CD14-positive monocyte (primary cell): ENCODE results near the gene MAP3K10. TPM values are rescaled to one million over a fixed set of nuclear protein-coding genes. Genes with fewer than 3 reads are reported as not detected.

Experiments
- DNase-seq, 3 donors: peaks; one replicate each; pipeline ENCODE4 v3.0.0-alpha.2; 2011 to 2022
- H2AFZ ChIP-seq: 2 replicates; pipeline ENCODE4 v1.6.0; 2012; ENCODE audit warnings: mild to moderate bottlenecking, low read depth, low read length, inconsistent platforms; ENCODE audit not compliant: insufficient read depth, poor library complexity, severe bottlenecking
- H3K27ac ChIP-seq, 2 donors: 1 replicate in 1 of 2; 2 replicates in 1 of 2; pipeline ENCODE4 v1.5.1; 2012 to 2013; ENCODE audit warnings: low read length in 2 of 2, control low read depth in 1 of 2, inconsistent platforms in 1 of 2, low read depth in 1 of 2, mild to moderate bottlenecking in 1 of 2
- H3K27me3 ChIP-seq, 2 donors: one replicate each; pipeline versions ENCODE4 v1.6.0 to v1.6.1; 2011 to 2013; ENCODE audit warnings: low read length in 2 of 2; ENCODE audit not compliant: control insufficient read depth in 2 of 2, insufficient read depth in 2 of 2
- H3K36me3 ChIP-seq, 2 donors: replicated peaks in 1 of 2; 1 replicate in 1 of 2; 2 replicates in 1 of 2; pipeline versions ENCODE4 v1.5.1 to v1.6.1; 2012 to 2013; ENCODE audit warnings: low read length in 2 of 2, control low read depth in 1 of 2, inconsistent platforms in 1 of 2, mild to moderate bottlenecking in 1 of 2; ENCODE audit not compliant: insufficient read depth in 2 of 2, control insufficient read depth in 1 of 2
- H3K4me1 ChIP-seq, 2 donors: 1 replicate in 1 of 2; 2 replicates in 1 of 2; pipeline versions ENCODE4 v1.5.1 to v1.6.1; 2012 to 2013; ENCODE audit warnings: low read length in 2 of 2, control low read depth in 1 of 2, inconsistent platforms in 1 of 2, mild to moderate bottlenecking in 1 of 2, moderate library complexity in 1 of 2; ENCODE audit not compliant: insufficient read depth in 2 of 2, control insufficient read depth in 1 of 2
- H3K4me2 ChIP-seq: replicated peaks from 2 replicates; pipeline ENCODE3; 2012; ENCODE audit warnings: low read length, moderate library complexity, mild to moderate bottlenecking; ENCODE audit not compliant: poor library complexity, severe bottlenecking; ENCODE audit errors: extremely low read depth
- H3K4me3 ChIP-seq, 3 experiments: fragments of 200-600 bp in 1 of 3; sonication (generic) in 1 of 3; replicated peaks in 1 of 3; 1 replicate in 2 of 3; 2 replicates in 1 of 3; pipeline ENCODE4 v1.5.1; 2011 to 2013; ENCODE audit warnings: low read length in 3 of 3, mild to moderate bottlenecking in 3 of 3, control low read depth in 2 of 3, low read depth in 2 of 3, inconsistent platforms in 1 of 3, moderate library complexity in 1 of 3
- H3K79me2 ChIP-seq: 2 replicates; pipeline ENCODE4 v1.6.0; 2012; ENCODE audit warnings: mild to moderate bottlenecking, control low read depth, inconsistent platforms, low read length, moderate library complexity; ENCODE audit not compliant: insufficient read depth
- H3K9ac ChIP-seq: 2 replicates; pipeline ENCODE4 v1.6.0; 2017; ENCODE audit warnings: low read length, mild to moderate bottlenecking; ENCODE audit not compliant: insufficient read depth, poor library complexity, severe bottlenecking
- H3K9me3 ChIP-seq, 2 donors: replicated peaks in 1 of 2; 1 replicate in 1 of 2; 2 replicates in 1 of 2; pipeline versions ENCODE4 v1.5.1 to v1.6.1; 2012 to 2013; ENCODE audit warnings: low read length in 2 of 2, control low read depth in 1 of 2; ENCODE audit not compliant: control insufficient read depth in 1 of 2, insufficient read depth in 1 of 2
- H4K20me1 ChIP-seq: 2 replicates; pipeline ENCODE4 v1.6.0; 2012; ENCODE audit warnings: mild to moderate bottlenecking, low read length, control low read depth, moderate library complexity; ENCODE audit not compliant: insufficient read depth
- H3K27ac Mint-ChIP-seq, 7 donors: one replicate each; pipeline ENCODE4 v1.8.0; 2020; ENCODE audit warnings: mild to moderate bottlenecking in 7 of 7, mixed read lengths in 7 of 7, moderate library complexity in 6 of 7, inconsistent platforms in 2 of 7
- H3K27me3 Mint-ChIP-seq, 3 donors: one replicate each; pipeline ENCODE4 v1.8.0; 2021 to 2022; ENCODE audit warnings: low read depth in 3 of 3, mild to moderate bottlenecking in 3 of 3, mixed read lengths in 3 of 3, moderate library complexity in 3 of 3, inconsistent platforms in 1 of 3
- H3K36me3 Mint-ChIP-seq, 2 donors: one replicate each; pipeline ENCODE4 v1.8.0; 2020; ENCODE audit warnings: mixed read lengths in 2 of 2, inconsistent platforms in 1 of 2, mild to moderate bottlenecking in 1 of 2
- H3K4me1 Mint-ChIP-seq: one replicate; pipeline ENCODE4 v1.8.0; 2020; ENCODE audit warnings: mild to moderate bottlenecking, mixed read lengths
- H3K4me3 Mint-ChIP-seq, 2 donors: one replicate each; pipeline ENCODE4 v1.8.0; 2020; ENCODE audit warnings: mild to moderate bottlenecking in 2 of 2, mixed read lengths in 2 of 2, moderate library complexity in 1 of 2
- H3K9me3 Mint-ChIP-seq, 7 donors: one replicate each; pipeline ENCODE4 v1.8.0; 2020 to 2022; ENCODE audit warnings: mixed read lengths in 7 of 7, mild to moderate bottlenecking in 6 of 7, moderate library complexity in 6 of 7, inconsistent platforms in 2 of 7
- CTCF ChIP-seq: fragments of 200-600 bp; IDR thresholded peaks from one replicate; pipeline ENCODE4 v1.8.0; 2022; ENCODE audit warnings: antibody characterized with exemption, mild to moderate bottlenecking
- WGBS: methylation state at CpG from one replicate; pipeline ENCODE4 v1.1.5; 2013; ENCODE audit warnings: missing lambda C conversion rate; ENCODE audit not compliant: insufficient coverage; 5-methylcytosine and 5-hydroxymethylcytosine counted together
- intact Hi-C, 2 donors: fragments of 100-400 bp; cut with micrococcal nuclease; formaldehyde crosslinking; loops; one replicate each; pipeline versions ENCODE4 v1.15.0 to v1.15.1; 2023
- polyA plus RNA-seq, 3 donors: library from polyadenylated mRNA; depleted of rRNA in 1 of 3; unstranded in 2 of 3; stranded (reverse) in 1 of 3; fragments of 300-500 nt in 2 of 3; fragments of >200 nt in 1 of 3; fragmentation: Illumina TruSeq in 2 of 3; gene quantifications; 1 replicate in 2 of 3; 2 replicates in 1 of 3; pipeline ENCODE4 v1.2.3, GENCODE V29; 2012 to 2021

Gene MAP3K10
- polyA plus RNA-seq, 3 donors, result 0.05 to 9.1 TPM; not detected in 1

- peaks cover 10 to 32% of the 10 kb centered on the region in 2 donors for H3K9me3 ChIP-seq
- H3K4me3 Mint-ChIP-seq, result peak overlapping the region in 1 of 2 donors; percentile 76
- peaks cover 85 to 94% (median 94%) of the 10 kb centered on the region in 3 donors for H3K27me3 Mint-ChIP-seq
These were observed 33.3 kb downstream of the MAP3K10 start for GRCh38 chr19:40224342-40225150.

More at GRCh38 chr19:40224342-40225150, 33.3 kb downstream of the MAP3K10 start:
- intact Hi-C loops, result loop anchor here in 1 of 2 donors (5.0 kb wide), 1 partner anchor 82 kb away; no protein-coding TSS in a partner anchor
- H3K27ac Mint-ChIP-seq, result no peak overlapping the region
- H3K4me1 Mint-ChIP-seq, result peaks cover 15% of the 10 kb centered on the region
- Histone ChIP-seq H3K4me2 (no peak overlapping the region), H2AFZ (no peak overlapping the region), H3K27me3 (peaks cover 42 to 73% of the 10 kb centered on the region in 2 donors), H3K79me2 (no peaks in the 10 kb centered on the region), H3K4me3 (no peak overlapping the region), H3K9ac (no peak overlapping the region), H3K36me3 (no peaks in the 10 kb centered on the region), H3K4me1 (no peaks in the 10 kb centered on the region), H3K27ac (no peak overlapping the region), H4K20me1 (no peaks in the 10 kb centered on the region)
- 77% methylated on average over 24 of the region's 32 CpGs for WGBS
- peaks cover 2 to 6% of the 10 kb centered on the region in 2 donors for H3K36me3 Mint-ChIP-seq
- TF ChIP-seq CTCF, result no peak
- peaks cover 11 to 39% (median 25%) of the 10 kb centered on the region in 7 donors for H3K9me3 Mint-ChIP-seq
- DNase-seq, result no peak
